ENCODE data around the gene DGKB.

- TF ChIP-seq CTCF (IDR thresholded peaks at IDR 0.05; ENCODE audit: poor library complexity) (no peak), EZH2 (IDR thresholded peaks at IDR 0.05; ENCODE audit: borderline replicate concordance) (no peak), EZH2phosphoT487 (IDR thresholded peaks at IDR 0.05; ENCODE audit: low read depth, severe bottlenecking, unreplicated experiment) (no peak)
These were observed at the start of gene DGKB for GRCh38 chr7:14902589-14903067.
